ENCODE data around the gene DCAF4. TPM values are rescaled to one million over a fixed set of nuclear protein-coding genes. Genes with fewer than 3 reads are reported as not detected.
A peak's percentile ranks its signal among the peaks of the same experiment; 100 is the strongest.

DCAF4 gene
- total RNA-seq, 1 donor from 2014 or later: 14.3 TPM

DNA sequence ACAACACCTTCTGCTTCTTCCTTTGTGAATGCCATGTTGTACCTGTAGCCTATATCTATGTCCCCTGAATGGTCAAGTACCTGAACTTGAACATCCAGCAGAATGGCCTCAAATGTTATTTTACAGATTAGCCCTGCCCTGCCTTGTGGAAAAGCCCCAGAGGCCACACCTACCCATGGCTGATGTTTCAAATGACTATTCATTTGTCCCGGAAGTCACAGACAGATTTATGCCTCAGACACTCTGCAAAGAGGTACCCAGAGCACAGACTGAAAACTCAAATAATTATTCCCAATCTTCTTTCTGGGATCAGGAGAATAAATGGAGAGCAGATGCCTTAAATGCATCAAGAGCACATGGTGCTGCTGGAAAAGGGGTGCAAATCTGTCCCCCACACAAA lies 19.4 kb upstream of the DCAF4 start:
- H3K27ac Mint-ChIP-seq (ENCODE audit: unreplicated experiment): no peak overlapping the region
- TF ChIP-seq, protein P1, sequence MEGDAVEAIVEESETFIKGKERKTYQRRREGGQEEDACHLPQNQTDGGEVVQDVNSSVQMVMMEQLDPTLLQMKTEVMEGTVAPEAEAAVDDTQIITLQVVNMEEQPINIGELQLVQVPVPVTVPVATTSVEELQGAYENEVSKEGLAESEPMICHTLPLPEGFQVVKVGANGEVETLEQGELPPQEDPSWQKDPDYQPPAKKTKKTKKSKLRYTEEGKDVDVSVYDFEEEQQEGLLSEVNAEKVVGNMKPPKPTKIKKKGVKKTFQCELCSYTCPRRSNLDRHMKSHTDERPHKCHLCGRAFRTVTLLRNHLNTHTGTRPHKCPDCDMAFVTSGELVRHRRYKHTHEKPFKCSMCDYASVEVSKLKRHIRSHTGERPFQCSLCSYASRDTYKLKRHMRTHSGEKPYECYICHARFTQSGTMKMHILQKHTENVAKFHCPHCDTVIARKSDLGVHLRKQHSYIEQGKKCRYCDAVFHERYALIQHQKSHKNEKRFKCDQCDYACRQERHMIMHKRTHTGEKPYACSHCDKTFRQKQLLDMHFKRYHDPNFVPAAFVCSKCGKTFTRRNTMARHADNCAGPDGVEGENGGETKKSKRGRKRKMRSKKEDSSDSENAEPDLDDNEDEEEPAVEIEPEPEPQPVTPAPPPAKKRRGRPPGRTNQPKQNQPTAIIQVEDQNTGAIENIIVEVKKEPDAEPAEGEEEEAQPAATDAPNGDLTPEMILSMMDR (IDR thresholded peaks at IDR 0.05): no peak

GRCh38 chr14:72907886-72908285 lies 18.4 kb upstream of the DCAF4 start:
- Mint-ChIP-seq H3K4me1 (ENCODE audit: unreplicated experiment) (peaks cover 47% of the 10 kb centered on the region), H3K27ac (ENCODE audit: unreplicated experiment) (peak overlapping the region; percentile 42), H3K36me3 (ENCODE audit: unreplicated experiment) (no peaks in the 10 kb centered on the region), H3K4me3 (ENCODE audit: unreplicated experiment) (no peak overlapping the region), H3K9me3 (ENCODE audit: unreplicated experiment) (no peaks in the 10 kb centered on the region), H3K27me3 (ENCODE audit: unreplicated experiment) (no peaks in the 10 kb centered on the region)
- no peak for DNase-seq (ENCODE audit: extremely low spot score, unreplicated experiment)
- TF ChIP-seq, protein P1 (IDR thresholded peaks at IDR 0.05): no peak

More for the DNA sequence above, 19.4 kb upstream of the DCAF4 start:
- peaks cover 47% of the 10 kb centered on the region for H3K4me1 Mint-ChIP-seq (ENCODE audit: unreplicated experiment)
- no peak overlapping the region for H3K4me3 Mint-ChIP-seq (ENCODE audit: unreplicated experiment)
- DNase-seq (ENCODE audit: extremely low spot score, unreplicated experiment): no peak
- no peaks in the 10 kb centered on the region for H3K27me3 Mint-ChIP-seq (ENCODE audit: unreplicated experiment)
- H3K9me3 Mint-ChIP-seq (ENCODE audit: unreplicated experiment): no peaks in the 10 kb centered on the region
- no peaks in the 10 kb centered on the region for H3K36me3 Mint-ChIP-seq (ENCODE audit: unreplicated experiment)

GRCh38 chr14:72909163-72909562 lies 17.1 kb upstream of the DCAF4 start:
- Mint-ChIP-seq H3K27ac (ENCODE audit: unreplicated experiment) (no peak overlapping the region), H3K27me3 (ENCODE audit: unreplicated experiment) (no peaks in the 10 kb centered on the region), H3K4me3 (ENCODE audit: unreplicated experiment) (no peak overlapping the region), H3K9me3 (ENCODE audit: unreplicated experiment) (no peaks in the 10 kb centered on the region), H3K36me3 (ENCODE audit: unreplicated experiment) (no peaks in the 10 kb centered on the region), H3K4me1 (ENCODE audit: unreplicated experiment) (peaks cover 53% of the 10 kb centered on the region)
- TF ChIP-seq, protein P1 (IDR thresholded peaks at IDR 0.05): no peak
- DNase-seq (ENCODE audit: extremely low spot score, unreplicated experiment): no peak

GRCh38 chr14:72913809-72914208 lies 12.5 kb upstream of the DCAF4 start:
- TF ChIP-seq, protein P1 (IDR thresholded peaks at IDR 0.05): no peak
- H3K4me3 Mint-ChIP-seq (ENCODE audit: unreplicated experiment): no peak overlapping the region
- peaks cover 31% of the 10 kb centered on the region for H3K4me1 Mint-ChIP-seq (ENCODE audit: unreplicated experiment)
- no peaks in the 10 kb centered on the region for H3K36me3 Mint-ChIP-seq (ENCODE audit: unreplicated experiment)
- H3K27me3 Mint-ChIP-seq (ENCODE audit: unreplicated experiment): no peaks in the 10 kb centered on the region
- no peaks in the 10 kb centered on the region for H3K9me3 Mint-ChIP-seq (ENCODE audit: unreplicated experiment)
- H3K27ac Mint-ChIP-seq (ENCODE audit: unreplicated experiment): no peak overlapping the region
- no peak for DNase-seq (ENCODE audit: extremely low spot score, unreplicated experiment)

- Mint-ChIP-seq H3K4me3 (ENCODE audit: unreplicated experiment) (no peak overlapping the region), H3K9me3 (ENCODE audit: unreplicated experiment) (no peaks in the 10 kb centered on the region), H3K4me1 (ENCODE audit: unreplicated experiment) (peaks cover 25% of the 10 kb centered on the region), H3K36me3 (ENCODE audit: unreplicated experiment) (no peaks in the 10 kb centered on the region), H3K27ac (ENCODE audit: unreplicated experiment) (no peak overlapping the region), H3K27me3 (ENCODE audit: unreplicated experiment) (no peaks in the 10 kb centered on the region)
- TF ChIP-seq, protein P1 (IDR thresholded peaks at IDR 0.05): no peak
- DNase-seq (ENCODE audit: extremely low spot score, unreplicated experiment): no peak
Measured at GRCh38 chr14:72916174-72916573, 10.1 kb upstream of the DCAF4 start.
